Measurements from ENCODE around the gene CFLAR. TPM values are rescaled to one million over a fixed set of nuclear protein-coding genes. Genes with fewer than 3 reads are reported as not detected.

Gene CFLAR
- total and polyA plus RNA-seq, 8 donors = 34.6 to 101 (median 49.7) TPM

DNA sequence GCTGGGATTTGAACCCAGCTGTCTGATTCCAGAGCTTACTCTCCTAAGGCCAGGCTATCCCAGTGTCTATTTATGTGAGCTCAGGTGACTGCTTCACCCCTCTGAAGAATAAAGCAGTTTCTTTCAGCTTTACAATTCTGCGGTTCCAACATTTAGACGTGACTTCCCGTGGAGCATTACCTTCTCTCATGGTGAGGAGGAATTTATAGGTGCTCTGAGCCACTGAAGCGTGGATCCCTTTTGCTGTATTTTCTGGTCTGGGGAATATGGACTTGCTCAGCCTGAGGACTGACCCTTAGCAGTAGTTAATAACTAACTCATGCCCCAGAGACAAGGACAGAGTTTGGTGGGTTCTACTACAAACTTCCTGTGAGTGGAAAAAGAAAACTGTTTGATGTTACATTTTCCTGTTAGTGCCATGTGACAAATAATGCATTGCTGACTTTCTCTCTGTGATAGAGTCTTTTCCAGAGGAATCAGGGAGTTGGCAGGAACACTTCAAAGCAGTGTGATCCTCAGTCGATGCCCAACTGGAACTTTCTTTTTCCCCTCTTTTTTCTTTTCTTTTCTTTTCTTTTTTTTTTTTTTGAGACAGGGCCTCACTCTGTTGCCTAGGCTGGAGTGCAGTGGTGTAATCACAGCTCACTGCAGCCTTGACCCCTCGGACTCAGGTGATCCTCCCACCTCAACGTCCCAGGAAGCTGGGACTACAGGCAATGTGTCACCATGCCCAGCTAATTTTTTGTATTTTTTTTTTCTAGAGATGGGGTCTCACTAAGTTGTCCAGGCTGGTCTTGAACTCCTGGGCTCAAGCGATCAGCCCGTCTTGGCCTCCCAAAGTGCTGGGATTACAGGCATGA lies 88.9 kb downstream of the CFLAR start:
- DNase-seq (no peak), FAIRE-seq (no peak), ATAC-seq (no peak)
- TF ChIP-seq, protein P1, sequence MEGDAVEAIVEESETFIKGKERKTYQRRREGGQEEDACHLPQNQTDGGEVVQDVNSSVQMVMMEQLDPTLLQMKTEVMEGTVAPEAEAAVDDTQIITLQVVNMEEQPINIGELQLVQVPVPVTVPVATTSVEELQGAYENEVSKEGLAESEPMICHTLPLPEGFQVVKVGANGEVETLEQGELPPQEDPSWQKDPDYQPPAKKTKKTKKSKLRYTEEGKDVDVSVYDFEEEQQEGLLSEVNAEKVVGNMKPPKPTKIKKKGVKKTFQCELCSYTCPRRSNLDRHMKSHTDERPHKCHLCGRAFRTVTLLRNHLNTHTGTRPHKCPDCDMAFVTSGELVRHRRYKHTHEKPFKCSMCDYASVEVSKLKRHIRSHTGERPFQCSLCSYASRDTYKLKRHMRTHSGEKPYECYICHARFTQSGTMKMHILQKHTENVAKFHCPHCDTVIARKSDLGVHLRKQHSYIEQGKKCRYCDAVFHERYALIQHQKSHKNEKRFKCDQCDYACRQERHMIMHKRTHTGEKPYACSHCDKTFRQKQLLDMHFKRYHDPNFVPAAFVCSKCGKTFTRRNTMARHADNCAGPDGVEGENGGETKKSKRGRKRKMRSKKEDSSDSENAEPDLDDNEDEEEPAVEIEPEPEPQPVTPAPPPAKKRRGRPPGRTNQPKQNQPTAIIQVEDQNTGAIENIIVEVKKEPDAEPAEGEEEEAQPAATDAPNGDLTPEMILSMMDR (IDR thresholded peaks at IDR 0.05) = no peak
- no peaks in the 10 kb centered on the region for H3K4me1 ChIP-seq
- no peak overlapping the region for H3K27ac ChIP-seq
- H3K36me3 ChIP-seq = peaks cover 0 to 11% (median 0%) of the 10 kb centered on the region in 3 donors
- 86 to 88% methylated on average over 9 of the region's 9 CpGs for WGBS, 2 donors
- no peaks in the 10 kb centered on the region for H3K9me3 ChIP-seq
- no peak overlapping the region for H3K4me3 ChIP-seq
- intact Hi-C loops (cut with DNase I) = no loop called here
- H3K27me3 ChIP-seq = no peaks in the 10 kb centered on the region

- no peak overlapping the region for H3K27ac ChIP-seq
- ATAC-seq = no peak
Measured at GRCh38 chr2:201205515-201205849, 89.5 kb downstream of the CFLAR start.

GRCh38 chr2:201208563-201209252 lies 92.7 kb downstream of the CFLAR start:
- H3K36me3 ChIP-seq = peaks cover 0 to 16% (median 0%) of the 10 kb centered on the region in 3 donors
- no peak overlapping the region for H3K4me3 ChIP-seq
- H3K4me1 ChIP-seq = no peaks in the 10 kb centered on the region
- H3K27me3 ChIP-seq = no peaks in the 10 kb centered on the region
- FAIRE-seq (no peak), ATAC-seq (peak in 2 of 4 donors; percentile 81), DNase-seq (peak in 1 of 6 donors; percentile 33)
- TF ChIP-seq, protein P1 (IDR thresholded peaks at IDR 0.05) = no peak
- no peaks in the 10 kb centered on the region for H3K9me3 ChIP-seq
- intact Hi-C loops (cut with DNase I) = no loop called here
- 90 to 93% methylated on average over 12 of the region's 12 CpGs for WGBS, 2 donors
- peak overlapping the region in 1 of 4 donors; percentile 16 for H3K27ac ChIP-seq

More at GRCh38 chr2:201205515-201205849, 89.5 kb downstream of the CFLAR start:
- TF ChIP-seq, protein P1 (IDR thresholded peaks at IDR 0.05) = no peak
- WGBS, 2 donors = 88% methylated on average over 3 of the region's 3 CpGs
- intact Hi-C loops (cut with DNase I) = no loop called here
- FAIRE-seq (no peak), DNase-seq (no peak)
- no peaks in the 10 kb centered on the region for H3K4me1 ChIP-seq
- H3K9me3 ChIP-seq = no peaks in the 10 kb centered on the region
- H3K27me3 ChIP-seq = no peaks in the 10 kb centered on the region
- H3K36me3 ChIP-seq = peaks cover 0 to 11% (median 0%) of the 10 kb centered on the region in 3 donors
- H3K4me3 ChIP-seq = no peak overlapping the region

DNA sequence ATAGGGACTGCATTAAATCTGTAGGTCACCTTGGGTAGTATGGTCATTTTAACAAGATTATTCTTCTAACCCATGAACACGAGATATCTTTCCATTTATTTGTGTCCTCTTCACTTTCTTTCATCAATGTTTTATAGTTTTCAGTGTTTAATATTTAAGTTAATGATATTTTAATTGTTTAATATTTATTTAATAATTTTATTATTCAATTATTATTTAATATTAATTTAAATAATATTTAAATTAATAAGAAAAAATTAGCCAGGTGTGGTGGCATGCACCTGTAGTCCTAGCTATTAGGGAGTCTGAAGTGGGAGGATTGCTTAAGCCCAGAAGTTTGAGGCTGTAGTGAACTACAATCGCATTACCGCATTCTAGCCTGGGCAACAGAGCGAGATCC lies 100.0 kb downstream of the CFLAR start:
- Histone ChIP-seq H3K4me3 (no peak overlapping the region), H3K4me1 (peaks cover 0 to 13% (median 0%) of the 10 kb centered on the region in 3 donors), H3K9me3 (no peaks in the 10 kb centered on the region), H3K27ac (no peak overlapping the region), H3K27me3 (no peaks in the 10 kb centered on the region), H3K36me3 (peaks cover 0 to 14% (median 0%) of the 10 kb centered on the region in 3 donors)
- WGBS, 2 donors = 97 to 99% methylated on average over 4 of the region's 4 CpGs
- FAIRE-seq = no peak
- ATAC-seq = no peak
- intact Hi-C loops (cut with DNase I) = no loop called here
- DNase-seq = no peak
- TF ChIP-seq, protein P1 (IDR thresholded peaks at IDR 0.05) = no peak
